Activated T-cell treated with anti-CD3 and anti-CD28 coated beads for 4 hours (primary cell): Measurements from ENCODE around the gene MTRR.
A peak's percentile ranks its signal among the peaks of the same experiment; 100 is the strongest.

Source experiments
- DNase-seq: peaks from one replicate; pipeline ENCODE4 v3.0.0-alpha.2; 2020

Gene MTRR

GRCh38 chr5:7868773-7869473, at the start of gene MTRR, which contains the start of gene FASTKD3:
Gene MTRR, plus strand, starts transcription at chr5:7869148. Its CDS starts 1,647 bp downstream, at chr5:7870795.
Gene FASTKD3, minus strand, starts transcription at chr5:7869031. Its CDS starts 948 bp downstream, at chr5:7868083.
- peak; percentile 81 for DNase-seq

GRCh38 chr5:7822449-7822848, 46.5 kb upstream of the MTRR start:
- no peak for DNase-seq

GRCh38 chr5:7823594-7823993, 45.4 kb upstream of the MTRR start:
- no peak for DNase-seq

GRCh38 chr5:7824995-7825394, 44.0 kb upstream of the MTRR start:
- DNase-seq: no peak

GRCh38 chr5:7825630-7826029, 43.3 kb upstream of the MTRR start:
- no peak for DNase-seq

GRCh38 chr5:7827610-7828009, 41.3 kb upstream of the MTRR start:
- no peak for DNase-seq

GRCh38 chr5:7828269-7828668, 40.7 kb upstream of the MTRR start:
- DNase-seq: no peak

GRCh38 chr5:7834982-7835381, 34.0 kb upstream of the MTRR start:
- DNase-seq: no peak

- DNase-seq: no peak
These were observed 31.5 kb upstream of the MTRR start for GRCh38 chr5:7837403-7837802.

GRCh38 chr5:7842531-7842930, 26.4 kb upstream of the MTRR start:
- no peak for DNase-seq

- no peak for DNase-seq
These were observed 24.0 kb upstream of the MTRR start for GRCh38 chr5:7844901-7845300.

- DNase-seq: no peak
These were observed 23.4 kb upstream of the MTRR start for GRCh38 chr5:7845557-7845956.

GRCh38 chr5:7846327-7846726, 22.6 kb upstream of the MTRR start:
- no peak for DNase-seq

GRCh38 chr5:7848296-7848695, 20.7 kb upstream of the MTRR start:
- no peak for DNase-seq

GRCh38 chr5:7849681-7850394, 19.1 kb upstream of the MTRR start:
- DNase-seq: no peak

- no peak for DNase-seq
These were observed 18.3 kb upstream of the MTRR start, which contains the start of gene CFAP90 for GRCh38 chr5:7850395-7851239. Gene CFAP90, minus strand, starts transcription at chr5:7851133. Its CDS starts 112 bp downstream, at chr5:7851021.

- no peak for DNase-seq
These were observed 17.7 kb upstream of the MTRR start for GRCh38 chr5:7851240-7851592.

GRCh38 chr5:7851617-7852289, 17.2 kb upstream of the MTRR start:
- no peak for DNase-seq

- no peak for DNase-seq
These were observed 16.4 kb upstream of the MTRR start for GRCh38 chr5:7852542-7852941.

- no peak for DNase-seq
These were observed 16.0 kb upstream of the MTRR start for GRCh38 chr5:7852988-7853387.

- DNase-seq: no peak
These were observed 13.3 kb upstream of the MTRR start for GRCh38 chr5:7855611-7856010.

GRCh38 chr5:7856855-7857254, 12.1 kb upstream of the MTRR start:
- no peak for DNase-seq

- DNase-seq: no peak
These were observed 11.6 kb upstream of the MTRR start for GRCh38 chr5:7857361-7857760.
